ENCODE results near the gene OSBPL6.

The OSBPL6 gene

GRCh38 chr2:178296394-178297090 lies 102.2 kb downstream of the OSBPL6 start (continued):
- TF ChIP-seq ZNF501 (tag by site-specific recombination; IDR thresholded peaks at IDR 0.05), result no peak
- TF ChIP-seq ZNF747 (tag by site-specific recombination; IDR thresholded peaks at IDR 0.05), result no peak
- TF ChIP-seq ZNF529 (tag by site-specific recombination; IDR thresholded peaks at IDR 0.05; ENCODE audit: insufficient replicate concordance), result no peak

GRCh38 chr2:178297091-178297411 lies 102.7 kb downstream of the OSBPL6 start:
- TF ChIP-seq ZNF596 (tag by site-specific recombination; IDR thresholded peaks at IDR 0.05), result no peak
- no peak for TF ChIP-seq KLF17 (tag by site-specific recombination; IDR thresholded peaks at IDR 0.05)
- no peak for TF ChIP-seq ZNF16 (tag by site-specific recombination; IDR thresholded peaks at IDR 0.05; ENCODE audit: low read depth)
- no peak for TF ChIP-seq ZNF560 (tag by site-specific recombination; IDR thresholded peaks at IDR 0.05; ENCODE audit: borderline replicate concordance)
- TF ChIP-seq ZNF423 (tag by site-specific recombination; IDR thresholded peaks at IDR 0.05), result no peak
- TF ChIP-seq GLIS1 (tag by site-specific recombination; IDR thresholded peaks at IDR 0.05), result no peak
- TF ChIP-seq ZNF148 (tag by site-specific recombination; IDR thresholded peaks at IDR 0.05; ENCODE audit: borderline replicate concordance), result no peak
- no peak for TF ChIP-seq ZNF843 (tag by site-specific recombination; IDR thresholded peaks at IDR 0.05)
- TF ChIP-seq CTCF (tag by site-specific recombination; IDR thresholded peaks at IDR 0.05), result no peak
- TF ChIP-seq GLI4 (tag by site-specific recombination; IDR thresholded peaks at IDR 0.05), result no peak
- TF ChIP-seq KLF16 (tag by site-specific recombination; IDR thresholded peaks at IDR 0.05), result no peak
- TF ChIP-seq ZNF138 (tag by site-specific recombination; IDR thresholded peaks at IDR 0.05; ENCODE audit: borderline replicate concordance), result no peak
- TF ChIP-seq ZSCAN5A (tag by site-specific recombination; IDR thresholded peaks at IDR 0.05), result no peak
- no peak for TF ChIP-seq ZNF324 (tag by site-specific recombination; IDR thresholded peaks at IDR 0.05)
- TF ChIP-seq ZNF132 (tag by site-specific recombination; IDR thresholded peaks at IDR 0.05; ENCODE audit: borderline replicate concordance), result no peak
- no peak for TF ChIP-seq ZBTB7A (tag by site-specific recombination; IDR thresholded peaks at IDR 0.05; ENCODE audit: low read depth)
- H3K4me1 ChIP-seq (ENCODE audit: control insufficient read depth, insufficient read depth, low read length), result no peaks in the 10 kb centered on the region
- H3K27ac ChIP-seq (ENCODE audit: extremely low read depth, low read depth, low read length), result no peak overlapping the region
- ChIA-PET POLR2A (no interaction called here), CTCF (interaction anchor here (1.1 to 2.5 kb wide), 2 partner anchors 9 to 185 kb away, joined by 5 to 10 read pairs; partner anchors contain the start of gene RBM45)
- H3K4me3 ChIP-seq (ENCODE audit: low read depth, low read length), result no peak overlapping the region
- H3K36me3 ChIP-seq (ENCODE audit: control insufficient read depth in 2 of 2, insufficient read depth in 1 of 2, low read length in 2 of 2), result no peaks in the 10 kb centered on the region
- no peaks in the 10 kb centered on the region for H3K9me3 ChIP-seq (ENCODE audit: control insufficient read depth, insufficient read depth, low read depth, low read length)

Data from HEK293 (cell line).